K562 (cell line): ENCODE results near the gene SAMD4A. TPM values are rescaled to one million over a fixed set of nuclear protein-coding genes. Genes with fewer than 3 reads are reported as not detected.
A peak's percentile ranks its signal among the peaks of the same experiment; 100 is the strongest.

ENCODE experiments used
- C11orf30 ChIP-seq: fragments of 450-650 bp; IDR thresholded peaks from 2 replicates; pipeline ENCODE4 v1.6.1; 2016; ENCODE audit warnings: low read depth, mild to moderate bottlenecking
- KDM5B ChIP-seq: fragments of 200-600 bp; sonication (generic); IDR thresholded peaks from 2 replicates; pipeline ENCODE4 v1.6.1; 2012; ENCODE audit warnings: low read depth, mild to moderate bottlenecking, moderate library complexity, low read length, control low read depth, inconsistent platforms; ENCODE audit not compliant: insufficient replicate concordance
- RBM14 ChIP-seq: fragments of 200-400 bp; formaldehyde crosslinking; IDR thresholded peaks from 2 replicates; pipeline ENCODE4 v1.6.1; 2018; ENCODE audit warnings: low read depth, mild to moderate bottlenecking, low read length, moderate library complexity, borderline replicate concordance; ENCODE audit not compliant: insufficient read depth
- REST ChIP-seq, 2 experiments: fragments of 450-650 bp; formaldehyde crosslinking in 1 of 2; IDR thresholded peaks; 2 replicates each; pipeline versions ENCODE4 v1.4.0 to v1.6.1; 2014 to 2020; ENCODE audit warnings: mild to moderate bottlenecking in 2 of 2, borderline replicate concordance in 1 of 2, low read depth in 1 of 2
- XRCC4 ChIP-seq: IDR thresholded peaks from one replicate; pipeline ENCODE4 v1.6.1; 2011; ENCODE audit not compliant: insufficient read depth, insufficient read length; ENCODE audit errors: extremely low read depth
- ZNF584 ChIP-seq: fragments of 200-800 bp; sonication (Bioruptor generic); IDR thresholded peaks from 2 replicates; pipeline ENCODE4 v1.6.1; 2016; ENCODE audit warnings: low read depth, mild to moderate bottlenecking, missing genetic modification characterization, missing compliant biosample characterization
- polyA plus RNA-seq, 8 experiments: library from polyadenylated mRNA; depleted of rRNA in 4 of 8; stranded (reverse) in 5 of 8; unstranded in 3 of 8; fragments of >200 nt; fragmentation: Nextera tagmentation in 2 of 8; fragmentation: Illumina TruSeq in 1 of 8; extraction: Ambion mirVana in 2 of 8; extraction: Trizol in 1 of 8; gene quantifications; 2 replicates each; pipeline versions ENCODE4 v1.2.1 to v1.2.3, GENCODE V29; 2011 to 2014; ENCODE audit warnings: inconsistent platforms in 1 of 8, missing spikeins in 1 of 8
- total RNA-seq, 7 experiments: library from RNA; depleted of rRNA in 6 of 7; stranded (reverse); fragments of >200 nt in 6 of 7; fragmentation: Illumina TruSeq in 2 of 7; extraction: Trizol in 2 of 7; gene quantifications; 2 replicates each; pipeline versions ENCODE4 v1.2.1 to v1.2.3, GENCODE V29; 2011 to 2021; ENCODE audit warnings: low replicate concordance in 1 of 7

The SAMD4A gene
- total and polyA plus RNA-seq, 9 of the 15 experiments (the other 6 are each of a cell fraction or from before 2014, with no cell fraction given): 0.66 to 6.8 (median 3.3) TPM

- no peak for TF ChIP-seq REST (IDR thresholded peaks at IDR 0.05; ENCODE audit: borderline replicate concordance)
- no peak for TF ChIP-seq REST (CRISPR knock-in tag; IDR thresholded peaks at IDR 0.05; ENCODE audit: low read depth)
- TF ChIP-seq C11orf30: peak; percentile 56
- TF ChIP-seq KDM5B: no peak
- no peak for TF ChIP-seq XRCC4
- no peak for TF ChIP-seq ZNF584 (CRISPR knock-in tag)
- TF ChIP-seq RBM14: no peak
These were observed 50.5 kb downstream of the SAMD4A start (continued) for GRCh38 chr14:54617467-54617866.
